ENCODE data around the gene ARMC9.

ARMC9 gene

GRCh38 chr2:231308219-231308618 lies 109.8 kb downstream of the ARMC9 start:
- no peak for TF ChIP-seq CTCF (IDR thresholded peaks at IDR 0.05)

GRCh38 chr2:231308631-231309428 lies 110.4 kb downstream of the ARMC9 start:
- TF ChIP-seq CTCF (IDR thresholded peaks at IDR 0.05), result no peak

- TF ChIP-seq CTCF (IDR thresholded peaks at IDR 0.05), result no peak
These were observed 113.6 kb downstream of the ARMC9 start for GRCh38 chr2:231312066-231312465.

- no peak for TF ChIP-seq CTCF (IDR thresholded peaks at IDR 0.05)
These were observed 117.5 kb downstream of the ARMC9 start for GRCh38 chr2:231315896-231316295.

GRCh38 chr2:231317579-231317978 lies 119.1 kb downstream of the ARMC9 start:
- TF ChIP-seq CTCF (IDR thresholded peaks at IDR 0.05), result no peak

GRCh38 chr2:231318436-231318835 lies 120.0 kb downstream of the ARMC9 start:
- no peak for TF ChIP-seq CTCF (IDR thresholded peaks at IDR 0.05)

- TF ChIP-seq CTCF (IDR thresholded peaks at IDR 0.05), result no peak
These were observed 120.5 kb downstream of the ARMC9 start for GRCh38 chr2:231318954-231319353.

GRCh38 chr2:231319867-231320266 lies 121.4 kb downstream of the ARMC9 start:
- no peak for TF ChIP-seq CTCF (IDR thresholded peaks at IDR 0.05)
